Spleen (tissue), 11 donors: ENCODE measurements around the gene SLC25A34. TPM values are rescaled to one million over a fixed set of nuclear protein-coding genes. Genes with fewer than 3 reads are reported as not detected.

Source experiments
- DNase-seq: peaks from one replicate; pipeline ENCODE4 v3.0.0-alpha.2; 2020
- H3K27ac ChIP-seq, 8 donors: fragments of 200-600 bp; sonication (generic) in 7 of 8; 1 replicate in 4 of 8; 2 replicates in 4 of 8; pipeline versions ENCODE4 v1.5.0 to v1.8.0; 2016 to 2021; ENCODE audit warnings: inconsistent platforms in 4 of 8, mild to moderate bottlenecking in 4 of 8, moderate library complexity in 1 of 8
- H3K27me3 ChIP-seq, 7 donors: fragments of 200-600 bp; sonication (generic) in 6 of 7; replicated peaks in 1 of 7; 1 replicate in 4 of 7; 2 replicates in 3 of 7; pipeline versions ENCODE4 v1.5.0 to v1.8.0; 2016 to 2021; ENCODE audit warnings: inconsistent platforms in 3 of 7, mild to moderate bottlenecking in 1 of 7
- H3K36me3 ChIP-seq, 6 donors: fragments of 200-600 bp; sonication (generic) in 5 of 6; 1 replicate in 4 of 6; 2 replicates in 2 of 6; pipeline versions ENCODE4 v1.5.0 to v1.8.0; 2016 to 2021; ENCODE audit warnings: inconsistent platforms in 2 of 6
- H3K4me1 ChIP-seq, 6 donors: fragments of 200-600 bp; sonication (generic) in 5 of 6; 1 replicate in 3 of 6; 2 replicates in 3 of 6; pipeline versions ENCODE4 v1.5.0 to v1.8.0; 2016 to 2021; ENCODE audit warnings: inconsistent platforms in 3 of 6
- H3K4me3 ChIP-seq, 8 donors: fragments of 200-600 bp; sonication (generic) in 7 of 8; 1 replicate in 4 of 8; 2 replicates in 4 of 8; pipeline versions ENCODE4 v1.5.0 to v1.8.0; 2016 to 2021; ENCODE audit warnings: inconsistent platforms in 4 of 8, mild to moderate bottlenecking in 4 of 8, moderate library complexity in 2 of 8
- H3K9me3 ChIP-seq, 8 donors: fragments of 200-600 bp; sonication (generic) in 7 of 8; 1 replicate in 4 of 8; 2 replicates in 4 of 8; pipeline versions ENCODE4 v1.5.0 to v1.8.0; 2016 to 2021; ENCODE audit warnings: inconsistent platforms in 4 of 8
- CTCF ChIP-seq, 11 experiments: fragments of 200-600 bp in 7 of 11; fragments of 450-650 bp in 4 of 11; sonication (generic) in 4 of 11; IDR thresholded peaks in 8 of 11; conservative IDR thresholded peaks in 3 of 11; 1 replicate in 7 of 11; 2 replicates in 4 of 11; pipeline versions ENCODE4 v1.4.0 to v1.8.0; 2016 to 2021; ENCODE audit warnings: antibody characterized with exemption in 11 of 11, inconsistent platforms in 4 of 11, mild to moderate bottlenecking in 1 of 11
- POLR2A ChIP-seq, 3 donors: fragments of 450-650 bp; IDR thresholded peaks; one replicate each; pipeline ENCODE4 v1.5.1; 2017; ENCODE audit warnings: antibody characterized with exemption in 3 of 3, mild to moderate bottlenecking in 1 of 3
- POLR2AphosphoS5 ChIP-seq, 3 donors: sonication (generic); formaldehyde crosslinking; IDR thresholded peaks; one replicate each; pipeline ENCODE4 v1.5.1; 2017; ENCODE audit warnings: antibody characterized with exemption in 3 of 3
- WGBS, 5 donors: extraction: QIAGEN DNeasy Blood & Tissue Kit in 3 of 5; methylation state at CpG; one replicate each; pipeline versions ENCODE4 v1.1.5 to v1.1.7; 2013 to 2018; 5-methylcytosine and 5-hydroxymethylcytosine counted together
- intact Hi-C: fragments of 100-400 bp; cut with DNase I; formaldehyde crosslinking; loops from one replicate; pipeline ENCODE4 v1.15.0; 2023; ENCODE audit warnings: low total_unique reads
- polyA plus RNA-seq, 3 donors: library from polyadenylated mRNA; stranded (reverse); fragments of 200-250 nt; gene quantifications; one replicate each; pipeline ENCODE4 v1.2.1, GENCODE V29; 2013
- total RNA-seq, 7 donors: library from RNA; depleted of rRNA in 3 of 7; stranded (reverse); fragments of >200 nt in 3 of 7; fragmentation: NEBNext Ultra II Directional in 4 of 7; extraction: Animal tissue kit (Norgen Biotek cat#: 25700) in 4 of 7; gene quantifications; one replicate each; pipeline versions ENCODE4 v1.1.0 to v1.2.1, GENCODE V29; 2016 to 2021
- donor health status: healthy with polysubstance abuse.
- donor health status: DM: no; HTN: no; CAD: no; lungs with moderate emphysema.
- donor health status: DM: no; HTN: no; CAD: no.
- donor health status: Bipolar disorder and iron deficiency.
- donor health status: healthy.
- donor health status: DM: no; HTN: no; CAD: no.
- donor health status: DM: yes; HTN: yes; CAD: no.

The SLC25A34 gene
- total and polyA plus RNA-seq, 10 donors, result 0.77 to 3.7 (median 2.5) TPM

GRCh38 chr1:15755021-15755645, 19.1 kb downstream of the SLC25A34 start:
- TF ChIP-seq POLR2AphosphoS5 (IDR thresholded peaks at IDR 0.05) (no peak), POLR2A (IDR thresholded peaks at IDR 0.05) (no peak), CTCF (IDR thresholded peaks at IDR 0.05 in 8 of 11, conservative IDR thresholded peaks at IDR 0.05 in 3 of 11) (no peak)
- intact Hi-C loops, result no loop called here
- no peak overlapping the region for H3K4me3 ChIP-seq
- 84 to 89% (median 87%) methylated on average over 2 of the region's 2 CpGs for WGBS, 5 donors
- H3K27ac ChIP-seq, result no peak overlapping the region
- H3K9me3 ChIP-seq, result no peaks in the 10 kb centered on the region
- no peaks in the 10 kb centered on the region for H3K36me3 ChIP-seq
- DNase-seq, result no peak
- peaks cover 6 to 44% (median 37%) of the 10 kb centered on the region in 6 donors for H3K4me1 ChIP-seq
- H3K27me3 ChIP-seq, result peaks cover 4 to 53% (median 35%) of the 10 kb centered on the region in 7 donors

- Histone ChIP-seq H3K27me3 (peaks cover 4 to 58% (median 35%) of the 10 kb centered on the region in 7 donors), H3K36me3 (no peaks in the 10 kb centered on the region), H3K4me3 (no peak overlapping the region), H3K9me3 (no peaks in the 10 kb centered on the region), H3K27ac (no peak overlapping the region), H3K4me1 (peaks cover 6 to 47% (median 37%) of the 10 kb centered on the region in 6 donors)
- WGBS, 5 donors, result 74 to 88% (median 79%) methylated on average over 4 of the region's 4 CpGs
- no peak for DNase-seq
- intact Hi-C loops, result no loop called here
- TF ChIP-seq POLR2A (IDR thresholded peaks at IDR 0.05) (no peak), CTCF (IDR thresholded peaks at IDR 0.05 in 8 of 11, conservative IDR thresholded peaks at IDR 0.05 in 3 of 11) (no peak), POLR2AphosphoS5 (IDR thresholded peaks at IDR 0.05) (no peak)
These were observed 19.6 kb downstream of the SLC25A34 start for GRCh38 chr1:15755646-15756040.

- Histone ChIP-seq H3K4me1 (peaks cover 6 to 54% (median 41%) of the 10 kb centered on the region in 6 donors), H3K36me3 (no peaks in the 10 kb centered on the region), H3K27ac (no peak overlapping the region), H3K4me3 (no peak overlapping the region), H3K9me3 (no peaks in the 10 kb centered on the region), H3K27me3 (peaks cover 4 to 65% (median 35%) of the 10 kb centered on the region in 7 donors)
- no peak for TF ChIP-seq CTCF (IDR thresholded peaks at IDR 0.05 in 8 of 11, conservative IDR thresholded peaks at IDR 0.05 in 3 of 11)
- TF ChIP-seq POLR2AphosphoS5 (IDR thresholded peaks at IDR 0.05), result peak in 1 of 3 donors; percentile 47
- no peak for TF ChIP-seq POLR2A (IDR thresholded peaks at IDR 0.05)
- WGBS, 5 donors, result 29 to 41% (median 32%) methylated on average over 14 to 21 of the region's 21 CpGs
- intact Hi-C loops, result no loop called here
- DNase-seq, result no peak
These were observed 20.3 kb downstream of the SLC25A34 start for GRCh38 chr1:15756143-15757015.

- H3K27ac ChIP-seq, result peak overlapping the region in 4 of 8 donors; percentile 81 to 86 (median 82)
- DNase-seq, result no peak
- intact Hi-C loops, result no loop called here
- H3K4me3 ChIP-seq, result no peak overlapping the region
- TF ChIP-seq POLR2A (IDR thresholded peaks at IDR 0.05) (no peak), POLR2AphosphoS5 (IDR thresholded peaks at IDR 0.05) (no peak), CTCF (IDR thresholded peaks at IDR 0.05 in 8 of 11, conservative IDR thresholded peaks at IDR 0.05 in 3 of 11) (no peak)
- WGBS, 5 donors, result 47 to 59% (median 57%) methylated on average over 7 to 9 of the region's 9 CpGs
- H3K27me3 ChIP-seq, result peaks cover 4 to 65% (median 35%) of the 10 kb centered on the region in 7 donors
- peaks cover 9 to 61% (median 44%) of the 10 kb centered on the region in 6 donors for H3K4me1 ChIP-seq
- no peaks in the 10 kb centered on the region for H3K36me3 ChIP-seq
- no peaks in the 10 kb centered on the region for H3K9me3 ChIP-seq
These were observed 21.0 kb downstream of the SLC25A34 start for GRCh38 chr1:15757016-15757543.
